Brain microvascular endothelial cell (primary cell): ENCODE results near the gene CLMP.

ENCODE experiments used
- DNase-seq: peaks from one replicate; pipeline ENCODE4 v3.0.0-alpha.2; 2020
- H3K27ac ChIP-seq: fragments of 250-450 bp; sonication (Bioruptor Pico); 2 replicates; pipeline ENCODE4 v1.5.1; 2020; ENCODE audit warnings: mild to moderate bottlenecking, moderate library complexity
- H3K27me3 ChIP-seq: fragments of 250-450 bp; sonication (Bioruptor Pico); replicated peaks from 2 replicates; pipeline ENCODE4 v1.5.1; 2020; ENCODE audit warnings: mild to moderate bottlenecking
- H3K36me3 ChIP-seq: fragments of 250-450 bp; sonication (Bioruptor Pico); replicated peaks from 2 replicates; pipeline ENCODE4 v1.5.1; 2020; ENCODE audit warnings: mild to moderate bottlenecking
- H3K4me3 ChIP-seq: 2 replicates; pipeline ENCODE4 v1.5.1; 2011; ENCODE audit warnings: low read depth, mild to moderate bottlenecking, control low read depth, low read length, moderate library complexity
- CTCF ChIP-seq: IDR thresholded peaks from 2 replicates; pipeline ENCODE4 v1.5.1; 2011; ENCODE audit warnings: low read depth, mild to moderate bottlenecking, moderate library complexity, low read length, control low read depth, inconsistent platforms; ENCODE audit errors: missing control alignments
- in situ Hi-C: cut with HindIII; loops from 2 replicates; pipeline ENCODE4 v1.10.0; 2017; ENCODE audit warnings: low sequenced_read_pairs, low pct_ligation_motif_present

CLMP gene

GRCh38 chr11:123180574-123180973, 14.5 kb downstream of the CLMP start:
- Histone ChIP-seq H3K4me3 (no peak overlapping the region), H3K36me3 (no peaks in the 10 kb centered on the region), H3K27me3 (no peaks in the 10 kb centered on the region), H3K27ac (no peak overlapping the region)
- DNase-seq: no peak
- TF ChIP-seq CTCF: no peak
- in situ Hi-C loops: no loop called here

GRCh38 chr11:123180166-123180565, 14.9 kb downstream of the CLMP start:
- Histone ChIP-seq H3K27me3 (no peaks in the 10 kb centered on the region), H3K36me3 (no peaks in the 10 kb centered on the region), H3K4me3 (no peak overlapping the region), H3K27ac (no peak overlapping the region)
- no peak for TF ChIP-seq CTCF
- DNase-seq: no peak
- in situ Hi-C loops: no loop called here

- in situ Hi-C loops: no loop called here
- H3K4me3 ChIP-seq: no peak overlapping the region
- no peaks in the 10 kb centered on the region for H3K27me3 ChIP-seq
- no peak for TF ChIP-seq CTCF
- DNase-seq: no peak
- H3K27ac ChIP-seq: no peak overlapping the region
- no peaks in the 10 kb centered on the region for H3K36me3 ChIP-seq
Measured at GRCh38 chr11:123179586-123179985, 15.5 kb downstream of the CLMP start.

GRCh38 chr11:123178186-123178585, 16.9 kb downstream of the CLMP start:
- Histone ChIP-seq H3K27ac (no peak overlapping the region), H3K27me3 (no peaks in the 10 kb centered on the region)
- in situ Hi-C loops: no loop called here

GRCh38 chr11:123176785-123177184, 18.3 kb downstream of the CLMP start:
- DNase-seq: no peak
- in situ Hi-C loops: no loop called here
- H3K36me3 ChIP-seq: no peaks in the 10 kb centered on the region
- no peaks in the 10 kb centered on the region for H3K27me3 ChIP-seq
- no peak overlapping the region for H3K4me3 ChIP-seq
- TF ChIP-seq CTCF: no peak
- H3K27ac ChIP-seq: no peak overlapping the region

More at GRCh38 chr11:123178186-123178585, 16.9 kb downstream of the CLMP start:
- Histone ChIP-seq H3K36me3 (no peaks in the 10 kb centered on the region), H3K4me3 (no peak overlapping the region)
- TF ChIP-seq CTCF: no peak
- DNase-seq: no peak
